HepG2 (cell line): ENCODE measurements around the gene OPRL1. TPM values are rescaled to one million over a fixed set of nuclear protein-coding genes. Genes with fewer than 3 reads are reported as not detected.

ENCODE experiments used
- ASH2L ChIP-seq: fragments of 300-600, 200-600 bp; sonication (generic); IDR thresholded peaks from 2 replicates; pipeline ENCODE4 v1.7.0; 2017; ENCODE audit warnings: low read depth, mild to moderate bottlenecking, moderate library complexity, mixed read lengths, low read length; ENCODE audit not compliant: insufficient read length
- CENPT ChIP-seq: sonication (generic); formaldehyde crosslinking; IDR thresholded peaks from 2 replicates; pipeline ENCODE4 v1.8.0; 2022; ENCODE audit warnings: low read depth, mild to moderate bottlenecking, moderate library complexity, missing genetic modification reagents
- E2F5 ChIP-seq: sonication (generic); formaldehyde crosslinking; conservative IDR thresholded peaks from 2 replicates; pipeline ENCODE4 v1.4.0; 2020; ENCODE audit warnings: missing genetic modification reagents
- EHMT2 ChIP-seq: fragments of 200-600 bp; sonication (generic); IDR thresholded peaks from 2 replicates; pipeline ENCODE4 v1.7.0; 2017; ENCODE audit warnings: antibody characterized with exemption, low read depth, low read length, borderline replicate concordance
- ETS1 ChIP-seq: sonication (generic); formaldehyde crosslinking; IDR thresholded peaks from 2 replicates; pipeline ENCODE4 v1.4.0; 2020; ENCODE audit warnings: missing genetic modification reagents
- HMG20B ChIP-seq: conservative IDR thresholded peaks from 2 replicates; pipeline ENCODE4 v1.6.1; 2016; ENCODE audit warnings: missing genetic modification reagents, missing compliant biosample characterization
- HNRNPLL ChIP-seq: fragments of 200-400 bp; formaldehyde crosslinking; IDR thresholded peaks from 2 replicates; pipeline ENCODE4 v1.6.1; 2017; ENCODE audit warnings: mild to moderate bottlenecking, low read depth, low read length; ENCODE audit not compliant: poor library complexity, severe bottlenecking
- MAX ChIP-seq: IDR thresholded peaks from 2 replicates; pipeline ENCODE4 v1.6.1; 2012; ENCODE audit warnings: inconsistent platforms
- PAWR ChIP-seq: sonication (generic); formaldehyde crosslinking; IDR thresholded peaks from 2 replicates; pipeline ENCODE4 v1.4.0; 2020; ENCODE audit warnings: missing genetic modification reagents, mild to moderate bottlenecking, borderline replicate concordance
- RXRB ChIP-seq: IDR thresholded peaks from 2 replicates; pipeline ENCODE4 v1.6.1; 2016; ENCODE audit warnings: borderline replicate concordance, missing genetic modification reagents, missing compliant biosample characterization
- SCMH1 ChIP-seq: sonication (generic); formaldehyde crosslinking; IDR thresholded peaks from 2 replicates; pipeline ENCODE4 v1.9.0; 2021; ENCODE audit warnings: missing genetic modification reagents, mild to moderate bottlenecking, borderline replicate concordance
- SIN3A ChIP-seq: IDR thresholded peaks from 2 replicates; pipeline ENCODE4 v1.6.1; 2011; ENCODE audit warnings: low read depth, mild to moderate bottlenecking, control low read depth, low read length, borderline replicate concordance
- SKIL ChIP-seq: sonication (generic); formaldehyde crosslinking; IDR thresholded peaks from 2 replicates; pipeline ENCODE4 v1.8.0; 2022; ENCODE audit warnings: missing genetic modification reagents, mild to moderate bottlenecking, moderate library complexity, borderline replicate concordance
- TEAD2 ChIP-seq: sonication (generic); formaldehyde crosslinking; IDR thresholded peaks from 2 replicates; pipeline ENCODE4 v1.9.0; 2021; ENCODE audit warnings: missing genetic modification reagents
- TOPORS ChIP-seq: sonication (generic); formaldehyde crosslinking; IDR thresholded peaks from 2 replicates; pipeline ENCODE4 v1.8.0; 2023; ENCODE audit warnings: mild to moderate bottlenecking, missing genetic modification reagents
- ZBTB7B ChIP-seq: sonication (generic); formaldehyde crosslinking; IDR thresholded peaks from 2 replicates; pipeline ENCODE4 v1.4.0; 2020; ENCODE audit warnings: missing genetic modification reagents
- ZFP1 ChIP-seq: IDR thresholded peaks from 2 replicates; pipeline ENCODE4 v1.6.1; 2016
- ZKSCAN5 ChIP-seq: sonication (generic); formaldehyde crosslinking; IDR thresholded peaks from 2 replicates; pipeline ENCODE4 v1.5.1; 2020; ENCODE audit warnings: mild to moderate bottlenecking, missing genetic modification reagents
- ZMYM3 ChIP-seq: sonication (generic); formaldehyde crosslinking; IDR thresholded peaks from 2 replicates; pipeline ENCODE4 v1.5.1; 2020; ENCODE audit warnings: mild to moderate bottlenecking, missing genetic modification reagents
- ZNF17 ChIP-seq: sonication (generic); formaldehyde crosslinking; IDR thresholded peaks from 2 replicates; pipeline ENCODE4 v1.5.0; 2020; ENCODE audit warnings: mild to moderate bottlenecking, missing genetic modification reagents
- ZNF20 ChIP-seq: sonication (generic); formaldehyde crosslinking; IDR thresholded peaks from 2 replicates; pipeline ENCODE4 v1.4.0; 2020; ENCODE audit warnings: mild to moderate bottlenecking, moderate library complexity, missing genetic modification reagents
- ZNF235 ChIP-seq: sonication (generic); formaldehyde crosslinking; IDR thresholded peaks from 2 replicates; pipeline ENCODE4 v1.8.1; 2023; ENCODE audit warnings: mild to moderate bottlenecking, missing genetic modification reagents, borderline replicate concordance
- ZNF337 ChIP-seq: sonication (generic); formaldehyde crosslinking; IDR thresholded peaks from 2 replicates; pipeline ENCODE4 v1.5.1; 2020; ENCODE audit warnings: missing genetic modification reagents, low read depth, mild to moderate bottlenecking, borderline replicate concordance
- ZNF430 ChIP-seq: sonication (generic); formaldehyde crosslinking; IDR thresholded peaks from 2 replicates; pipeline ENCODE4 v1.9.0; 2021; ENCODE audit warnings: mild to moderate bottlenecking, missing genetic modification reagents
- ZNF468 ChIP-seq: sonication (generic); formaldehyde crosslinking; IDR thresholded peaks from 2 replicates; pipeline ENCODE4 v1.8.0; 2022; ENCODE audit warnings: mild to moderate bottlenecking, moderate library complexity, missing genetic modification reagents
- ZNF572 ChIP-seq: sonication (generic); formaldehyde crosslinking; IDR thresholded peaks from 2 replicates; pipeline ENCODE4 v1.5.1; 2020; ENCODE audit warnings: mild to moderate bottlenecking, missing genetic modification reagents
- ZNF746 ChIP-seq: sonication (generic); formaldehyde crosslinking; IDR thresholded peaks from 2 replicates; pipeline ENCODE4 v1.8.0; 2022; ENCODE audit warnings: mild to moderate bottlenecking, missing genetic modification reagents
- polyA plus RNA-seq, 8 experiments: library from polyadenylated mRNA; depleted of rRNA in 3 of 8; stranded (reverse) in 7 of 8; unstranded in 1 of 8; fragments of >200 nt; fragmentation: Illumina TruSeq in 4 of 8; extraction: Trizol in 4 of 8; gene quantifications; 2 replicates each; pipeline versions ENCODE4 v1.2.1 to v1.2.3, GENCODE V29; 2011 to 2016; ENCODE audit warnings: low read depth in 4 of 8, missing spikeins in 1 of 8, mixed read lengths in 1 of 8; ENCODE audit not compliant: insufficient read depth in 1 of 8
- total RNA-seq, 5 experiments: library from RNA; depleted of rRNA; stranded (reverse); fragments of >200 nt; fragmentation: Illumina TruSeq; extraction: Trizol; gene quantifications; 2 replicates each; pipeline ENCODE4 v1.2.3, GENCODE V29; 2016; ENCODE audit warnings: low read depth in 1 of 5

Gene OPRL1
- total and polyA plus RNA-seq, 2 of the 13 experiments (the other 11 are each of a cell fraction or from before 2014, with no cell fraction given) = 0.35 to 0.71 TPM

- TF ChIP-seq ZNF235 (CRISPR knock-in tag) (no peak), SKIL (no peak), HMG20B (CRISPR knock-in tag) (no peak; the same call in 1 of the 2 replicates), SIN3A (peak; percentile 30; the same call in 1 of the 2 replicates), HNRNPLL (no peak), ZFP1 (no peak), ZBTB7B (CRISPR knock-in tag) (peak; percentile 49; the same call in 1 of the 2 replicates), ETS1 (no peak), RXRB (CRISPR knock-in tag) (no peak), TEAD2 (no peak), ZNF20 (CRISPR knock-in tag) (no peak), TOPORS (CRISPR knock-in tag) (no peak; the same call in 1 of the 2 replicates), EHMT2 (no peak), ZMYM3 (CRISPR knock-in tag) (peak; percentile 48; the same call in 1 of the 2 replicates), ZNF430 (CRISPR knock-in tag) (peak; percentile 78), ZNF746 (CRISPR knock-in tag) (no peak), ZKSCAN5 (CRISPR knock-in tag) (no peak), PAWR (no peak; the same call in none of the 2 replicates), SCMH1 (CRISPR knock-in tag) (no peak), ZNF17 (no peak), CENPT (CRISPR knock-in tag) (peak; percentile 44; the same call in 1 of the 2 replicates), MAX (peak; percentile 87), ASH2L (no peak), ZNF337 (no peak; the same call in 1 of the 2 replicates), ZNF572 (CRISPR knock-in tag) (peak; percentile 97; the same call in 1 of the 2 replicates), E2F5 (CRISPR knock-in tag) (peak; percentile 33; the same call in 1 of the 2 replicates), ZNF468 (no peak)
Measured at GRCh38 chr20:64041040-64041780, 38.7 kb upstream of the OPRL1 start (continued).
